Parathyroid adenoma (tissue), 2 donors: ENCODE data around the gene EXOC7.
A peak's percentile ranks its signal among the peaks of the same experiment; 100 is the strongest.

Experiments
- H2AFZ ChIP-seq: fragments of 300-600 bp; sonication (generic); one replicate; pipeline ENCODE4 v1.7.0; 2017; ENCODE audit warnings: antibody characterized with exemption, mild to moderate bottlenecking
- H3K27ac ChIP-seq: fragments of 300-600 bp; sonication (generic); one replicate; pipeline ENCODE4 v1.7.0; 2017
- H3K27me3 ChIP-seq: fragments of 300-600 bp; sonication (generic); one replicate; pipeline ENCODE4 v1.7.0; 2017; ENCODE audit warnings: low read length; ENCODE audit not compliant: control insufficient read depth, insufficient read depth
- H3K36me3 ChIP-seq: fragments of 300-600 bp; sonication (generic); one replicate; pipeline ENCODE4 v1.7.0; 2017; ENCODE audit warnings: low read length; ENCODE audit not compliant: control insufficient read depth, insufficient read depth
- H3K4me1 ChIP-seq: fragments of 300-600 bp; sonication (generic); one replicate; pipeline ENCODE4 v1.7.0; 2017; ENCODE audit warnings: control low read depth
- H3K4me2 ChIP-seq: fragments of 300-600 bp; sonication (generic); one replicate; pipeline ENCODE4 v1.7.0; 2017; ENCODE audit warnings: low read length
- H3K4me3 ChIP-seq: fragments of 300-600 bp; sonication (generic); one replicate; pipeline ENCODE4 v1.7.0; 2017; ENCODE audit warnings: low read depth, low read length
- H3K79me2 ChIP-seq: fragments of 300-600 bp; sonication (generic); one replicate; pipeline ENCODE4 v1.7.0; 2017; ENCODE audit warnings: control low read depth
- H3K9ac ChIP-seq: fragments of 300-600 bp; sonication (generic); one replicate; pipeline ENCODE4 v1.7.0; 2017; ENCODE audit warnings: mild to moderate bottlenecking
- H3K9me3 ChIP-seq: fragments of 300-600 bp; sonication (generic); one replicate; pipeline ENCODE4 v1.7.0; 2017; ENCODE audit warnings: low read length; ENCODE audit not compliant: control insufficient read depth
- TF ChIP-seq, protein P1 (sequence below): fragments of 300-600 bp; sonication (generic); IDR thresholded peaks from one replicate; pipeline ENCODE4 v1.7.0; 2017; ENCODE audit warnings: antibody characterized with exemption, mild to moderate bottlenecking
- donor health status: primary hyperparathyroidism.

The EXOC7 gene

DNA sequence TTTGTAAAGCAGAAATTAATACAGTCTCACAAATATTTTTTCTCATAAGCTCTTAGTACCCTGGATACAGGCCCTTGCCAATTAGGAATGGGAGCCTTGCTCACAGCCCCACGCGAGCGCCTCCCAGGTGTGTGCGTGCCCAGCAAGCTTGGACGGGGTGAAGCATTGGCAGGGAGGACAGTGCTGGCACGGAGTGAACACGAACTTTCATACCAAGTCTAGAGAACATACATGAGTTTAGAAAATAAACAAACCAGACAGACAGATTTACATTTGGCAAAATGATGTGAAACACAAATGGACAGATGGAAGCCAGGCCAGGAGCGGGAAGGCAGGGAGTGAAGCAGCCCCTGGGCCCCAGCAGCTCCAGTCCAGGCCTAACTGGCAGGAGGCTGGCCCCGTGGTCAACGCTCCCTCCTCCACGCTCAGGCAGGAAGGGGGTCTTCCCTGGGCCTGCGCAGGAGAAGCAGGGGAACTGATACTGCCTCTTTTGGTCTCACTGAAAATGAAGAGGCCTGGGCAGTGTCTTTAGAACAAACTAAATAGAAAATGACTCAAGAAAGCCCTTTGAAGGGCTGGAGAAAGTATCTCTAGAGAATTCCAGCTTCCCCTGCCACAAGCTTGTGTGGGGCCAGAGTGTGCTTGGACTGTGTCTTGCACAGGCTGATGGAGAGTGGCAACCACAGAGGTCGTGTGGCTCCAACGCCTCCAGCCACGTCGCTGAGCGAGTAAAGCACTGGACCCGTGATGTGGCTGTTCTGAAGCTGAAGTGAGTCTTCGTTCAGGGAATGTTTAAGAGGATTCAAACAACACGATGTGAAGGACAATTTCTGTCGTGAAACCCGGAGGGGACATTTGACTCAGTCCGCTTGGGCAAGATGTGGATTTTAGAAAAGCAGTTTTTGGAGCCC, 47.4 kb upstream of the EXOC7 start:
- Histone ChIP-seq H3K4me3 (no peak overlapping the region), H3K27ac (no peak overlapping the region), H3K4me1 (no peaks in the 10 kb centered on the region), H3K36me3 (no peaks in the 10 kb centered on the region), H3K27me3 (no peaks in the 10 kb centered on the region), H3K4me2 (no peak overlapping the region), H3K9ac (no peak overlapping the region), H3K9me3 (no peaks in the 10 kb centered on the region), H2AFZ (no peak overlapping the region), H3K79me2 (no peaks in the 10 kb centered on the region)
- TF ChIP-seq, protein P1, sequence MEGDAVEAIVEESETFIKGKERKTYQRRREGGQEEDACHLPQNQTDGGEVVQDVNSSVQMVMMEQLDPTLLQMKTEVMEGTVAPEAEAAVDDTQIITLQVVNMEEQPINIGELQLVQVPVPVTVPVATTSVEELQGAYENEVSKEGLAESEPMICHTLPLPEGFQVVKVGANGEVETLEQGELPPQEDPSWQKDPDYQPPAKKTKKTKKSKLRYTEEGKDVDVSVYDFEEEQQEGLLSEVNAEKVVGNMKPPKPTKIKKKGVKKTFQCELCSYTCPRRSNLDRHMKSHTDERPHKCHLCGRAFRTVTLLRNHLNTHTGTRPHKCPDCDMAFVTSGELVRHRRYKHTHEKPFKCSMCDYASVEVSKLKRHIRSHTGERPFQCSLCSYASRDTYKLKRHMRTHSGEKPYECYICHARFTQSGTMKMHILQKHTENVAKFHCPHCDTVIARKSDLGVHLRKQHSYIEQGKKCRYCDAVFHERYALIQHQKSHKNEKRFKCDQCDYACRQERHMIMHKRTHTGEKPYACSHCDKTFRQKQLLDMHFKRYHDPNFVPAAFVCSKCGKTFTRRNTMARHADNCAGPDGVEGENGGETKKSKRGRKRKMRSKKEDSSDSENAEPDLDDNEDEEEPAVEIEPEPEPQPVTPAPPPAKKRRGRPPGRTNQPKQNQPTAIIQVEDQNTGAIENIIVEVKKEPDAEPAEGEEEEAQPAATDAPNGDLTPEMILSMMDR: no peak

DNA sequence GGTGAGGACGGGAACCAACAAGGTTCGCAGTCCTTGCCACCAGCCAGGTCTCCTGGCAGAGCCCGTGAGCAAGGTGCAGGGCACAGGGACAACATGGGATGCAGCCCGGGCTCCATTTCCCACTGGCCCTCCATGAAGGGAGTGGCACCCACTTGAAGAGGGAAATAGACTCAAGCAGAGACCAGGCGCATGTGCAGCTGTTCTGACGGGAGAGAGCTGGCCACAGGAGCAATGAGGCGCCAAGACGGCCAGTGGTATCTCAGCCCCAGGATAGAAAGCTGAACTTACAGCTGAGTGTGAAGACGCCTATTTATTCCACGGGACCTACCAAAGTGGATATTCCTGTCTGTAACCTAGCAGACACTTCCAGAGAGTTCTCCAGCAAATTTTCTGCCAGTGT, 45.6 kb upstream of the EXOC7 start:
- Histone ChIP-seq H3K4me1 (no peaks in the 10 kb centered on the region), H3K36me3 (no peaks in the 10 kb centered on the region), H3K79me2 (no peaks in the 10 kb centered on the region), H3K4me3 (no peak overlapping the region), H3K9me3 (no peaks in the 10 kb centered on the region), H2AFZ (no peak overlapping the region), H3K9ac (no peak overlapping the region), H3K4me2 (no peak overlapping the region), H3K27ac (no peak overlapping the region), H3K27me3 (no peaks in the 10 kb centered on the region)
- TF ChIP-seq, protein P1: no peak

DNA sequence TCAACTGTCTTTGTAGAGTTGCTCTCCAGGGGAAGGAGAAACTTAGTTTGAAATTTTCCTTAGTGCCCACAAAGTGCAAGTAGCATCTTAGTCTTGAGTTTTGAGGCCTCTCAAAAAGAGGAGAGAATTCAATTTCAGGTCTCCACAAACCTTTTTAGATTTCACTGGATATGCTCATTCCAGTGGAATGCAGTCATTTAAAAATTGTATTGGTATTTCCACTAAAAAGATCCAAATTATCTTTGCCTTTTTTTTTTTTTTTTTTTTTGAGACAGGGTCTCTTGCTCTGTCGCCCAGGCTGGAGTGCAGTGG, 44.4 kb upstream of the EXOC7 start:
- H3K36me3 ChIP-seq: no peaks in the 10 kb centered on the region
- no peaks in the 10 kb centered on the region for H3K27me3 ChIP-seq
- no peak overlapping the region for H2AFZ ChIP-seq
- no peaks in the 10 kb centered on the region for H3K79me2 ChIP-seq
- H3K27ac ChIP-seq: no peak overlapping the region
- H3K4me1 ChIP-seq: no peaks in the 10 kb centered on the region
- H3K4me3 ChIP-seq: no peak overlapping the region
- no peaks in the 10 kb centered on the region for H3K9me3 ChIP-seq
- no peak overlapping the region for H3K9ac ChIP-seq
- TF ChIP-seq, protein P1: no peak
- H3K4me2 ChIP-seq: no peak overlapping the region

DNA sequence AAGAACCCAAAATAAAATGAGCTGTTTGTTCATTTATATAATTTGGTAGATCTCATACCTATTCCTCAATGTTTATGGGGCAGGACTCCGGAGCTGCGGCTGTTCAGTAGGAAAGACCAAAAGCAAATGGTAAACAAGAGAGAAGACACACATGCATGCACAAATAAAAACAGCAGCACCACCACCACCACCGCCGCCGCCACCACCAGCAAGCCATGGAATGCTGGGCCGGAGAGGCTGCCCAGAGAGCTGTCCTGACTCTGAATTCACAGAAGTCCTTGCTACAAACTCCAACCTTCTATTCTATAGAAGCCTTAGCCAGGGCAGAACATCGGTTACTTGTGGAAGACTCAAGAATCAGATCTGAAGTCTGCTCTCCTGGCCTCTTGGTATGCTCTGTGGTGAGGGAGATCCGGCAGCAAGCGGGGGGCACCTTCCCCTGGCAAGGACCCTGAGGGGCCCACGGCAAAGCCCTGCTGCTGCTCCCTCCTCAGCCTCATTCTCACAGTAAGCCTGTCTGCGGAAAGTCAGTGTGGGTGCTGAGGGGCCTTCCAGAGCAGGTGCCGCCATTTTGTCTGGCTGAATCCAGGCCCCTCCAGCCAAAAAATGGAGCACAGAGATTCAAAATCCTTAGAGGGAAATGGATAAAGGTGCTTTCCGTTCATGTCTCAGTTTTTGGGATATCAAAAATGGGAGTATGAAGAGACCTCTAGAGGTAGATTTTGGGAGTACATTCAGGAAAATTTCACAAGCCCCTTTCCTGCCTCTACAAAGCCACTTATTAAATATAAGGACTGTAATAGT, 43.8 kb upstream of the EXOC7 start:
- Histone ChIP-seq H3K9ac (no peak overlapping the region), H3K79me2 (no peaks in the 10 kb centered on the region), H3K4me1 (no peaks in the 10 kb centered on the region), H3K4me3 (no peak overlapping the region), H3K27me3 (no peaks in the 10 kb centered on the region), H3K36me3 (no peaks in the 10 kb centered on the region), H3K27ac (no peak overlapping the region), H3K9me3 (no peaks in the 10 kb centered on the region), H3K4me2 (no peak overlapping the region), H2AFZ (no peak overlapping the region)
- TF ChIP-seq, protein P1: peak; percentile 42
